Stimulated activated CD4-positive, alpha-beta T cell treated with anti-CD3 and anti-CD28 coated beads, Interleukin-4, amount 100 ng/mL, for 24 hours (primary cell): Measurements from ENCODE around the gene LHFPL6.
"Not testable (repeated sequence)": the region's sequence is repeated elsewhere in the genome, so short reads cannot be mapped to it uniquely, and the experiment has no call there.

Source experiments
- DNase-seq: peaks from one replicate; pipeline ENCODE4 v3.0.0-alpha.2; 2020

The LHFPL6 gene

GRCh38 chr13:39378306-39378705, 224.7 kb downstream of the LHFPL6 start:
- DNase-seq = no peak

- DNase-seq = no peak
Measured at GRCh38 chr13:39377699-39378098, 225.3 kb downstream of the LHFPL6 start.

GRCh38 chr13:39376076-39376475, 226.9 kb downstream of the LHFPL6 start:
- DNase-seq = no peak

GRCh38 chr13:39375601-39376000, 227.4 kb downstream of the LHFPL6 start:
- no peak for DNase-seq

GRCh38 chr13:39374741-39375189, 228.2 kb downstream of the LHFPL6 start:
- no peak for DNase-seq

- DNase-seq = no peak
Measured at GRCh38 chr13:39373145-39373544, 229.8 kb downstream of the LHFPL6 start.

- no peak for DNase-seq
Measured at GRCh38 chr13:39371706-39372105, 231.3 kb downstream of the LHFPL6 start.

- DNase-seq = no peak
Measured at GRCh38 chr13:39370554-39370953, 232.4 kb downstream of the LHFPL6 start.

- no peak for DNase-seq
Measured at GRCh38 chr13:39370048-39370447, 232.9 kb downstream of the LHFPL6 start.

- no peak for DNase-seq
Measured at GRCh38 chr13:39369161-39369890, 233.7 kb downstream of the LHFPL6 start.

- no peak for DNase-seq
Measured at GRCh38 chr13:39365879-39366278, 237.1 kb downstream of the LHFPL6 start.

GRCh38 chr13:39364947-39365468, 238.0 kb downstream of the LHFPL6 start:
- DNase-seq = no peak

- DNase-seq = no peak
Measured at GRCh38 chr13:39363382-39363772, 239.6 kb downstream of the LHFPL6 start.

GRCh38 chr13:39362652-39363381, 240.2 kb downstream of the LHFPL6 start:
- no peak for DNase-seq

GRCh38 chr13:39353988-39354387, 249.0 kb downstream of the LHFPL6 start:
- DNase-seq = no peak

- no peak for DNase-seq
Measured at GRCh38 chr13:39350461-39350881, 252.5 kb downstream of the LHFPL6 start.

- no peak for DNase-seq
Measured at GRCh38 chr13:39349391-39349960, 253.5 kb downstream of the LHFPL6 start.

GRCh38 chr13:39347926-39348901, 254.8 kb downstream of the LHFPL6 start:
- no peak for DNase-seq

- no peak for DNase-seq
Measured at GRCh38 chr13:39345982-39346381, 257.0 kb downstream of the LHFPL6 start.

- no peak for DNase-seq
Measured at GRCh38 chr13:39341251-39341650, 261.7 kb downstream of the LHFPL6 start.

GRCh38 chr13:39338114-39338513, 264.9 kb downstream of the LHFPL6 start:
- not testable (repeated sequence) for DNase-seq

GRCh38 chr13:39336937-39337336, 266.1 kb downstream of the LHFPL6 start:
- DNase-seq = no peak
